HCEC 1CT (cell line): ENCODE results near the gene LCNL1.

Experiments used
- DNase-seq: peaks from one replicate; pipeline ENCODE4 v3.0.0-alpha.2; 2017

The LCNL1 gene

DNA sequence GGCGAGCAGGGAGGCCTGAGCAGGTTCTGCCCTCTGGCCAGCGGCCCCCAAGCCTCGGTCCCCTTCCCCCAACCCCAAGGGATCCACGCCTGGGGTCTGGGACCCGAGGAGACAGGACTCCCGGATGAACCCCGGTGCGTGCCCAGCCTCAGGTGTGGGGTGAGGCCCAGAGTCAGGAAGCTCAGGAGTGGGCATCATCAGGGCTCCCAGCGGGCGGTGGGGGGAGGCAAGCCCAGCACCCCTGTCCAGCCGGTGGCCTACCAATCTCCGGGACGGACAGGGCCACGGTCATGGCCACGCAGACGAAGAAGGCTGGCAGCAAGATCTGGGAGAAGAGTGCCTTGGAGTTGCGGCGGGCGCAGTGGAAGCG, 30.8 kb downstream of the LCNL1 start:
- DNase-seq, result no peak

GRCh38 chr9:137014166-137014565, 31.4 kb downstream of the LCNL1 start:
- DNase-seq, result no peak

DNA sequence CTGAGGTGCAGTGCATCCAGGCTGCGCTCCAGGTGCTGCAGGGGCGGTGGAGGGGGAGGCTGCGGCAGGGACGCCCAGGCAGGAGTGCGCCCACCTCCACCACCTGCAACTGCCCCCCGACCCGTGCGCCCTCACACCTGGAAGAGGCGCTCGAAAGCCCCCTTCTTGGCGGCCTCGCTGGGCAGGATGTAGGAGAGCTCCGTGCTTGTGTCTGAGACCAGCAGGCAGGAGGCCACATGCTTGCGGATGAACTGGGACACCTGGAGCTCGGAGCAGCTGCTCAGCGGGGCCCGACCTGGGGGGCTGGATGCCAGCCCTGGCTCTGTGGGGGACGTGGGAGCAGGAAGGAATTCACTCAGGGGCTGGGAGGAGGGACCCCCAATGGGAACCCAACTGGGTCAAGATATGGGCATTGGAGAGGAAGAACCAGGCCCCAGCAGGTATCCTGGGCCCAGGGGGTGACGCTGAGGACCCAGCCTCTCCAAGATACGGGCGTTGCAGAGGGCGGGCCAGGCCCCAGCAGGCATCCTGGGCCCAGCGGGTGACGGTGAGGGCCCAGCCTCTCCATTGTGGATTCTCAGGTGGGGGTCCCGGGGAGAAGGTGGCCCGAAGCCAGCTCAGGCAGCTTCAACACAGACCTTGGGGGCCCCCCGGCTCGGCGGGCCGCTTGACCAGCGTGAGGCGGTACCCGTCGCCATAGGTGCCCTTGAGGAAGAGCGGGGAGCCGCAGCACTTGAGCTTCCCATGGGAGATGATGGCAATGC, 32.2 kb downstream of the LCNL1 start:
- DNase-seq, result no peak

DNA sequence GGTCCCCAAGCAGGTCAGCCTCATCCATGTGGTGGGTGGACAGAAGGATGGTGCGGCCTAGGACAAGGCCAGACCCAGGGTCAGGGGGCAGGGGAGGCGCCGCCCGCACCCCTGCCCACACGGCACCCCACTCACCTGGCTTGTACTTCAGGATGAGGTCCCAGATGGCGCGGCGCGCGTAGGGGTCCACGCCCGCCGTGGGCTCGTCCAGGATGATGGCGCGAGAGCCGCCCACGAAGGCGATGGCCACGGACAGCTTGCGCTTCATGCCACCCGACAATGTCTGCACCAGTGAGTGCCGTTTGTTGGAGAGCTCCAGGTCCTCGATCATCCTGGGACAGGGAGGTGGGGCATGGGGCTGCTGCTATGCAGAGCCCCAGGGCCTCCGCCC, 32.7 kb downstream of the LCNL1 start:
- DNase-seq, result no peak

GRCh38 chr9:137015976-137016375, 33.2 kb downstream of the LCNL1 start:
- no peak for DNase-seq

- no peak for DNase-seq
Measured at GRCh38 chr9:137016436-137016835, 33.6 kb downstream of the LCNL1 start.

DNA sequence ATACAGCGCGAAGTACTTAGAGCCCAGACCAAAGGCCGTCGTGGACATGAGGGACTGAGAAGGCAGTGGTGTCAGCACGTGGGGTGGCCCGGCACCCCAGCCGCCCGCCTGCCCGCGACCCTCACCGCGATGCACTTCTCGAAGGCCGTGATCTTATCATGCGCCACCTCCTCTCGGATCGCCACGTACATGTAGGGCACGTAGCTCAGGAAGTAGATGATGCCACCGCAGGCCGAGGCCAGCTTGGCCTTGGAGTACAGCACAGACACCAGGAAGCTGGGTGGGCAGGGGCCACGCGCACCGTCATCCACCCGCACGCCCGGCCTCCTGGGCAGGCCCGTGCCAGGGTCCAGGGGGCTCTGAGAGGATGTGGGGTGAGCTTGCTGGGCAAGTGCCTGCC, 34.3 kb downstream of the LCNL1 start:
- no peak for DNase-seq

DNA sequence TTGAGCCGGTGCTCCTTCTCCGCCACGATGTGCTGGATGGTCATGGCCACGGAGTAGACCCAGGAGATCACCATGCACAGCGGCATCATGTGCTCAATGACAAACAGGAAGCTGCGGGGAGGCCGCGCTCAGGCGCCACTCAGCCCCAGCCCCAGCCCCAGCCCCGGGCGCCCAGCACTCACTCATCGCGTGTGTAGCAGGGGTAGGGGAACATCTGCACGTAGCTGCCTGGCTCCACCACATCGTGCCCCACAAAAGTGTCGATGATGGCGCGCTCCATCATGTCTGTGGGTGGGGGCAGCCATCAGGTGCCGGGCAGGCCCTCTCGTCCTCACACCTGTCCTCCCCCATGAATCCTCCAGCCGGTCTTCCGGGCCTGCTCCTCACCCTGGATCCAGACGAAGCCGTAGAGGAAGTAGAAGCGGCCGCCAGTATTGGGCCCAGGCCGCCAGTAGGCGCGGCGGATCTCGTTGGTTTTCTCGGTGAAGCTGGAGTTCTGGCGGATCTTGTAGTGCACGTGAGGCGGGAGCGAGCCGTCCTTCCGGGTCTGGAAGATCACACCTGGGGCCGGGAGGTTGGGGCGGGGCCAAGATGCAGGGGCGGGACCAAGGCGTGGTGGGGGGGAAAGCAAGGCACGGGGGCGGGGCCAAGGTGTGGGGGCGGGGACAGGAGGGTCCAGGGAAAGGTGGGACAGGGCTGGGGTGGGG, 35.2 kb downstream of the LCNL1 start:
- DNase-seq, result no peak

GRCh38 chr9:137018761-137019559, 36.2 kb downstream of the LCNL1 start:
- no peak for DNase-seq

DNA sequence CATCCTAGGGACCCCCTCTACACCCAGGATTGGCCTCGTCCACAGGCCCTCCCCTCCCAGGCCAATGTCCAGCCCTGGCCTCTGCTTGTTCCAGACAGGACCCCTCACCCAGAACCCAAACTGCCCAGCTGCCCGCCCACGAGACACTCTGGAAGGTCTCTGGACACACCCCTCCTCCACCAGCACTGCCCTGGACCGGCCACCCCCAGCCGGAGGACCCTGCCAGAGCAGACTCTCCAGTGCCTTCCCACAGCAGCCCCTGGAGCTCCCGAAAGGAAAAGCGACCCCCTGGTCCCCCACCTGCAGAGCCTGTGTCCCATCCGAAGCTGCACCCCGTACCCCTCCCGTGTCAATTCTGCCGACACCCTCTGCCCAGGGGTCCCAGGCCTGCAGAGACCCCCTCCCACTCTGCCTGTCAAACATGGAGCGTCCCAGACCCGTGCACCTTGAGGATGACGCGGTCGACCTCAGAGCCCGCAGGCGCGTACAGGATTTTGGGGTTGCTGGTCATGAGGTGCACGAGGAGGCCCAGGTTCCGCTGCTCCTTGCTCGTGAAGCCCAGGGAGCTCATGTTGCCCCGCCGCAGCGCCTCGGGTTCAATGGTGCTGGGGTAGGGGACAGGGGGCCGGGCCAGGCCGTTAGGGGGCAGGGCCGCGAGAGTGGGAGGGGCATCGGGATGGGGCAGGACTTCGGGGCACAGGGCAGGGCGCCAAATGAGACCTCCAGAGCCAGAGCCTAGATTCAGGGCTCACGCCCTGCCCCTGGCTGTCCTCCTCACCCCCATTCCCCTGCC, 37.3 kb downstream of the LCNL1 start:
- no peak for DNase-seq

- no peak for DNase-seq
Measured at GRCh38 chr9:137020771-137021567, 38.2 kb downstream of the LCNL1 start.

DNA sequence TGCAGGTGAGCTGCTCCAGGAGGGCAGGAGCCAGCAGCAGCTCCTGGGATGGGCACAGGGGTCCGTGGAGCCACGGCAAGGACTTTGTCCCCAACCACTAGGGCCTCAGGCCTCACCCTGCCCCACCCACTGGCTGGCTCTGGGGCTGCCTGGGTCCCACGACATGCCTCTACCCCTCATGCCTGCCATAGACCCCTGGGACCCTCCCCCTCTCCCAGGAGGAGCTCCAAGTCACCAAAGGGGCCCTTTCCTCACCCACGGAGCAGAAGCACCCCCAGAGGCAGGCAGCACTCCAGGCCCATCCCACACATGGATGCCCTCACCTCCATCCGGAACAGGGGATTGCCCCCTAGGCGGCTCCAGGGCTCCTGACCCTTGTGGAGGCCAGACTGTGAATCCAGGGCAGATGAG, 38.8 kb downstream of the LCNL1 start:
- no peak for DNase-seq

- peak; percentile 71 for DNase-seq
Measured at GRCh38 chr9:137021979-137022661, 39.3 kb downstream of the LCNL1 start.

- DNase-seq, result no peak
Measured at GRCh38 chr9:137022662-137023008, 39.8 kb downstream of the LCNL1 start.

DNA sequence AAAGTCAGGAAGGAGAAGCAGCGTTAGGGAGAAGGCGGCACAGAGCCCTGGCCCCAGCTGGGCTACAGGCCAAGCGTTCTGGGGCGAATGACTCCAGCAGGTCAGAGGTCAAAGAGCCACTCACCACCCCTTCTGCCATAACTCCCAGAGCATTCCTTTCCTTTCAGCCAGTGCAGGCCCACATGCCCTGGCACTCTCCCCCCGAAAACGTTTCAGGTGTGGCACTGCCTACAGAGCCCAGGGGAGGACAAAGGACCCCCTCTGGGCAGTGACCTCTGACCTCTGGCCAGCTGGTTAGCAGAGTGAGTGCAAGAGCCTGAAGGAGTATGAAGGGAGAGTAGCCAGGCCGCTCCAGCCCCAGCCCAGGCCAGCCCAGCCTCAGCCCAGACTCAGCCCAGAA, 40.4 kb downstream of the LCNL1 start:
- DNase-seq, result no peak

- no peak for DNase-seq
Measured at GRCh38 chr9:137023583-137023991, 40.8 kb downstream of the LCNL1 start.

DNA sequence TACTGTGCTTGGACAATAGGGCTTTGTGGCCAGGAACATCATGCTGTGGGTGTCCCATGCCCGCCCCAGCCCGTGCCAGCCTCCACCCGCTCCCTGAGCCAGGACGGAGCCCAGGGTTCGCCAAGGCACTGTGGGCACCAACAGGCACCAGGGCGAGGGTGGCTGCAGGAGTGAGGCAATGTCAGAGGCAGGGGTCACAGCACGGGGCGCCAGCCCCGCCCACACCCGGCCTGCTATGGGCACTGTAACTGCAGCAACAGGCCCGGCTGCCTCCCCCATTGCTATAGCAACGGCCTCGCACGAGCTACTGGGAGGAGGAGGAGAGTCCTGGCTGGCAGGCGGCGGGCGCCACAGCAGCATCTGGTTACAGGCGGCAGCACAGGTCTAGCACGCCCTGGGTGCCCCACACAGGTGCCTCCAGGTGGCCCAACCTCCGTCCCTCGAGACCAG, 42.7 kb downstream of the LCNL1 start:
- DNase-seq, result no peak

DNA sequence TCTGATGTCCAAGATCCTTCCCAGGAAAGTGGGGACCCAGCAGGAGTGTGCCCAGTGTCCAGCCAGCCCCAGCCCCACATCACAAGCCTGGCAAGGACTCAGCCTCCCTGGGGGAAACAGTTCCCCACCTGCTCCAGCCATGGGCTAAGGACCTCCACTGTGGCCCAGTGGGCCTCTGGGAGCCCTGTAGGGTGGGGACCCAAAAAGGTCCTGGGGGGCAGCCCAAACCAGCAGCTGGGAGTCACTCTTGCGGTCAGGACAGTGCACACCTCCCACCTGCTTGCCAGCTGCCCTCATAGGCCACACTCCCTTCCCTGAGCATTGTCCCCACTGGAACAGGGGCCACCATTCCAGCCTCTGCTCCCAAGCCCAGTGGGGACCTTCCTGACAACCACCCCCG, 43.6 kb downstream of the LCNL1 start:
- no peak for DNase-seq

DNA sequence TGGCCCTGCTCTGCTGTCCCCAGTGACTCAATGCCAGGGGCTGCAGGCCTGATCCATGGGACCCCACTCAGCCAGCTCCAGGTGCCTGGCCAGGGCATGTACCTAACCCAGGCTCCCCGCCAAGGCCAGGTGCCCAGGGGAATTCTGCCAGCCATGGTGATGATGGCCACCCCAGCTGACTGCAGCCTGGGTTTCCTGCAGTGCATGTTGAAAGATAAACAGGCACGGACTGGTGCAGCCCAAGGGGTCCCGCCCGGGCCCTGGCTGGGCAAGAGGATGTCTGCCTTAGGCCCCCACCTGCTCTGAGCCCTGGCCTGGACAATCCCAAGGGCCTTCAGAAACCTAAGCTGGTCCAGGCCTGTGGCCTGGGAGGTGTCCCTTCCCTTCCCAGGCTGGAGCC, 44.0 kb downstream of the LCNL1 start:
- no peak for DNase-seq

GRCh38 chr9:137027369-137028262, 44.8 kb downstream of the LCNL1 start, which contains the start of gene ABCA2:
TSS of gene ABCA2 (minus strand) at chr9:137028237. CDS start at chr9:137028140, 97 bp downstream.
- peak; percentile 32 for DNase-seq
